ENCODE measurements around the gene ZNF497. TPM values are rescaled to one million over a fixed set of nuclear protein-coding genes. Genes with fewer than 3 reads are reported as not detected.
"Not testable (repeated sequence)": the region's sequence is repeated elsewhere in the genome, so short reads cannot be mapped to it uniquely, and the experiment has no call there.

ZNF497 gene
- total RNA-seq, 1 experiment from 2014 or later, result 0.12 TPM

GRCh38 chr19:58348080-58348479 is 14.5 kb downstream of the ZNF497 start:
- DNase-seq (ENCODE audit: low read depth), result not testable (repeated sequence)

- DNase-seq (ENCODE audit: low read depth), result peak; percentile 79
Measured at GRCh38 chr19:58346961-58347929, 15.3 kb downstream of the ZNF497 start.

- no peak for DNase-seq (ENCODE audit: low read depth)
Measured at GRCh38 chr19:58345558-58345957, 17.0 kb downstream of the ZNF497 start.

- no peak for DNase-seq (ENCODE audit: low read depth)
Measured at GRCh38 chr19:58338825-58339558, 23.6 kb downstream of the ZNF497 start.

GRCh38 chr19:58338336-58338735 is 24.2 kb downstream of the ZNF497 start:
- no peak for DNase-seq (ENCODE audit: low read depth)

GRCh38 chr19:58336820-58337219 is 25.7 kb downstream of the ZNF497 start:
- DNase-seq (ENCODE audit: low read depth), result no peak

GRCh38 chr19:58336216-58336615 is 26.3 kb downstream of the ZNF497 start:
- DNase-seq (ENCODE audit: low read depth), result no peak

- DNase-seq (ENCODE audit: low read depth), result no peak
Measured at GRCh38 chr19:58335630-58336029, 26.9 kb downstream of the ZNF497 start.

GRCh38 chr19:58334691-58335249 is 27.8 kb downstream of the ZNF497 start:
- DNase-seq (ENCODE audit: low read depth), result no peak

GRCh38 chr19:58332697-58333096 is 29.9 kb downstream of the ZNF497 start:
- no peak for DNase-seq (ENCODE audit: low read depth)

- DNase-seq (ENCODE audit: low read depth), result peak; percentile 83
Measured at GRCh38 chr19:58330458-58330857, 32.1 kb downstream of the ZNF497 start.

- DNase-seq (ENCODE audit: low read depth), result peak; percentile 16
Measured at GRCh38 chr19:58328999-58329398, 33.6 kb downstream of the ZNF497 start.

- peak; percentile 97 for DNase-seq (ENCODE audit: low read depth)
Measured at GRCh38 chr19:58326914-58327726, 35.4 kb downstream of the ZNF497 start, which contains the start of gene ZSCAN22. ZSCAN22 (plus strand) TSS chr19:58326994; CDS start chr19:58334803, 7,809 bp downstream.

GRCh38 chr19:58326501-58326913 is 36.0 kb downstream of the ZNF497 start:
- DNase-seq (ENCODE audit: low read depth), result no peak

GRCh38 chr19:58325311-58326022 is 37.1 kb downstream of the ZNF497 start:
- peak; percentile 17 for DNase-seq (ENCODE audit: low read depth)

GRCh38 chr19:58319241-58319640 is 43.3 kb downstream of the ZNF497 start:
- no peak for DNase-seq (ENCODE audit: low read depth)

- DNase-seq (ENCODE audit: low read depth), result no peak
Measured at GRCh38 chr19:58318297-58318696, 44.3 kb downstream of the ZNF497 start.

- peak; percentile 53 for DNase-seq (ENCODE audit: low read depth)
Measured at GRCh38 chr19:58317476-58318072, 45.0 kb downstream of the ZNF497 start.

GRCh38 chr19:58315580-58315979 is 47.0 kb downstream of the ZNF497 start:
- DNase-seq (ENCODE audit: low read depth), result no peak

- DNase-seq (ENCODE audit: low read depth), result no peak
Measured at GRCh38 chr19:58311345-58311865, 51.1 kb downstream of the ZNF497 start.

Measured in RPMI7951 (cell line).